ENCODE measurements around the gene PDCD4.

PDCD4 gene

GRCh38 chr10:110876788-110877187, 5.1 kb downstream of the PDCD4 start:
- no peaks in the 10 kb centered on the region for H3K9me3 ChIP-seq (replicated peaks in 1 of 11)
- no peak overlapping the region for H3K9ac ChIP-seq
- no peak overlapping the region for H3K4me3 ChIP-seq
- no peak for TF ChIP-seq Cebpa-rat (IDR thresholded peaks at IDR 0.05)
- peaks cover 3 to 26% (median 12%) of the 10 kb centered on the region in 10 experiments; a peak in 15 of 20 replicates for H3K4me1 ChIP-seq
- H3K27ac ChIP-seq, result no peak overlapping the region
- H4K20me1 ChIP-seq, result peaks cover 0 to 91% (median 3%) of the 10 kb centered on the region in 11 experiments; a peak in 10 of 22 replicates
- H3K36me3 ChIP-seq, result peaks cover 22 to 63% (median 49%) of the 10 kb centered on the region in 11 experiments
- no peak overlapping the region for H3K4me2 ChIP-seq
- no peaks in the 10 kb centered on the region for H3K27me3 ChIP-seq

- Histone ChIP-seq H3K4me1 (peaks cover 0 to 16% (median 7%) of the 10 kb centered on the region in 10 experiments; a peak in 11 of 20 replicates), H3K27ac (no peak overlapping the region), H3K27me3 (no peaks in the 10 kb centered on the region), H4K20me1 (peaks cover 0 to 100% (median 6%) of the 10 kb centered on the region in 11 experiments; a peak in 9 of 22 replicates), H3K36me3 (peaks cover 40 to 96% (median 78%) of the 10 kb centered on the region in 11 experiments), H3K9me3 (replicated peaks in 1 of 11) (no peaks in the 10 kb centered on the region), H3K4me3 (no peak overlapping the region), H3K9ac (no peak overlapping the region), H3K4me2 (no peak overlapping the region)
- TF ChIP-seq Cebpa-rat (IDR thresholded peaks at IDR 0.05), result no peak
Measured at GRCh38 chr10:110880012-110880411, 8.3 kb downstream of the PDCD4 start.

- no peak overlapping the region for H3K4me3 ChIP-seq
- peaks cover 39 to 98% (median 80%) of the 10 kb centered on the region in 11 experiments for H3K36me3 ChIP-seq
- peaks cover 0 to 96% (median 5%) of the 10 kb centered on the region in 11 experiments; a peak in 8 of 22 replicates for H4K20me1 ChIP-seq
Measured at GRCh38 chr10:110881247-110881646, 9.5 kb downstream of the PDCD4 start.

GRCh38 chr10:110881905-110882304, 10.2 kb downstream of the PDCD4 start:
- no peak for TF ChIP-seq Cebpa-rat (IDR thresholded peaks at IDR 0.05)
- H3K4me1 ChIP-seq, result peaks cover 0 to 15% (median 6%) of the 10 kb centered on the region in 10 experiments; a peak in 8 of 20 replicates
- no peaks in the 10 kb centered on the region for H3K27me3 ChIP-seq
- peaks cover 37 to 100% (median 82%) of the 10 kb centered on the region in 11 experiments for H3K36me3 ChIP-seq
- H3K4me2 ChIP-seq, result no peak overlapping the region
- peaks cover 0 to 96% (median 5%) of the 10 kb centered on the region in 11 experiments; a peak in 8 of 22 replicates for H4K20me1 ChIP-seq
- no peaks in the 10 kb centered on the region for H3K9me3 ChIP-seq (replicated peaks in 1 of 11)
- no peak overlapping the region for H3K9ac ChIP-seq
- no peak overlapping the region for H3K27ac ChIP-seq
- H3K4me3 ChIP-seq, result no peak overlapping the region

More at GRCh38 chr10:110881247-110881646, 9.5 kb downstream of the PDCD4 start:
- Histone ChIP-seq H3K27me3 (no peaks in the 10 kb centered on the region), H3K9me3 (replicated peaks in 1 of 11) (no peaks in the 10 kb centered on the region), H3K4me2 (no peak overlapping the region), H3K4me1 (peaks cover 0 to 15% (median 6%) of the 10 kb centered on the region in 10 experiments; a peak in 8 of 20 replicates), H3K9ac (no peak overlapping the region), H3K27ac (no peak overlapping the region)
- no peak for TF ChIP-seq Cebpa-rat (IDR thresholded peaks at IDR 0.05)

- H3K9me3 ChIP-seq (replicated peaks in 1 of 11), result no peaks in the 10 kb centered on the region
- H3K4me1 ChIP-seq, result peaks cover 0 to 15% (median 6%) of the 10 kb centered on the region in 10 experiments; a peak in 8 of 20 replicates
- no peak overlapping the region for H3K9ac ChIP-seq
- no peaks in the 10 kb centered on the region for H3K27me3 ChIP-seq
- H3K27ac ChIP-seq, result no peak overlapping the region
- H3K4me2 ChIP-seq, result peak overlapping the region in 7 of 11 experiments; percentile 1 to 53 (median 16); a peak in 4 of 22 replicates
- H4K20me1 ChIP-seq, result peaks cover 0 to 90% (median 5%) of the 10 kb centered on the region in 11 experiments; a peak in 6 of 22 replicates
- no peak overlapping the region; a peak in 1 of 20 replicates for H3K4me3 ChIP-seq
- no peak for TF ChIP-seq Cebpa-rat (IDR thresholded peaks at IDR 0.05)
- peaks cover 38 to 99% (median 82%) of the 10 kb centered on the region in 11 experiments for H3K36me3 ChIP-seq
Measured at GRCh38 chr10:110883924-110884323, 12.2 kb downstream of the PDCD4 start.

GRCh38 chr10:110885932-110886674, 14.4 kb downstream of the PDCD4 start:
- peaks cover 0 to 82% (median 3%) of the 10 kb centered on the region in 11 experiments; a peak in 7 of 22 replicates for H4K20me1 ChIP-seq
- H3K4me2 ChIP-seq, result no peak overlapping the region
- no peak overlapping the region for H3K4me3 ChIP-seq
- no peak for TF ChIP-seq Cebpa-rat (IDR thresholded peaks at IDR 0.05)
- no peaks in the 10 kb centered on the region for H3K27me3 ChIP-seq
- H3K9me3 ChIP-seq (replicated peaks in 1 of 11), result no peaks in the 10 kb centered on the region
- H3K36me3 ChIP-seq, result peaks cover 43 to 99% (median 81%) of the 10 kb centered on the region in 11 experiments
- no peak overlapping the region for H3K27ac ChIP-seq
- no peak overlapping the region for H3K9ac ChIP-seq
- H3K4me1 ChIP-seq, result peaks cover 0 to 15% (median 6%) of the 10 kb centered on the region in 10 experiments; a peak in 8 of 20 replicates

GRCh38 chr10:110887560-110887959, 15.8 kb downstream of the PDCD4 start:
- Histone ChIP-seq H3K4me3 (no peak overlapping the region), H3K4me1 (peaks cover 0 to 15% (median 6%) of the 10 kb centered on the region in 10 experiments; a peak in 7 of 20 replicates), H4K20me1 (peaks cover 0 to 82% (median 3%) of the 10 kb centered on the region in 11 experiments; a peak in 7 of 22 replicates), H3K4me2 (no peak overlapping the region), H3K9me3 (replicated peaks in 1 of 11) (no peaks in the 10 kb centered on the region), H3K27ac (no peak overlapping the region), H3K9ac (no peak overlapping the region), H3K27me3 (no peaks in the 10 kb centered on the region), H3K36me3 (peaks cover 39 to 99% (median 77%) of the 10 kb centered on the region in 11 experiments)
- no peak for TF ChIP-seq Cebpa-rat (IDR thresholded peaks at IDR 0.05)

- H3K27me3 ChIP-seq, result no peaks in the 10 kb centered on the region
- no peak overlapping the region for H3K4me3 ChIP-seq
- no peaks in the 10 kb centered on the region for H3K9me3 ChIP-seq (replicated peaks in 1 of 11)
- TF ChIP-seq Cebpa-rat (IDR thresholded peaks at IDR 0.05), result no peak
- H3K36me3 ChIP-seq, result peaks cover 48 to 96% (median 69%) of the 10 kb centered on the region in 11 experiments
- H4K20me1 ChIP-seq, result peaks cover 0 to 85% (median 7%) of the 10 kb centered on the region in 11 experiments; a peak in 11 of 22 replicates
- no peaks in the 10 kb centered on the region for H3K4me1 ChIP-seq
- H3K9ac ChIP-seq, result no peak overlapping the region
- no peak overlapping the region for H3K27ac ChIP-seq
- H3K4me2 ChIP-seq, result no peak overlapping the region
Measured at GRCh38 chr10:110892602-110893288, 21.0 kb downstream of the PDCD4 start.
